Measurements from ENCODE around the gene WDR45B.

- TF ChIP-seq CTCF (IDR thresholded peaks at IDR 0.05) (no peak), POLR2A (IDR thresholded peaks at IDR 0.05) (no peak)
Observed at GRCh38 chr17:82692268-82692667, 44.0 kb upstream of the WDR45B start.

Data from prostate gland (tissue), 2 donors.